ENCODE measurements around the gene ATG14. TPM values are rescaled to one million over a fixed set of nuclear protein-coding genes. Genes with fewer than 3 reads are reported as not detected.

The ATG14 gene
- total RNA-seq, 1 donor = 33.0 TPM

- no peaks in the 10 kb centered on the region for H3K9me3 ChIP-seq (ENCODE audit: low read depth, low read length)
- no peaks in the 10 kb centered on the region for H3K4me1 ChIP-seq (ENCODE audit: insufficient read depth, low read length)
- H3K27me3 ChIP-seq (ENCODE audit: insufficient read depth, low read length) = no peaks in the 10 kb centered on the region
- no peak overlapping the region for H3K4me3 ChIP-seq (ENCODE audit: low read length)
These were observed 6.8 kb upstream of the ATG14 start for GRCh38 chr14:55418411-55418810.

- H3K4me1 ChIP-seq (ENCODE audit: insufficient read depth, low read length) = no peaks in the 10 kb centered on the region
- H3K4me3 ChIP-seq (ENCODE audit: low read length) = no peak overlapping the region
- no peaks in the 10 kb centered on the region for H3K9me3 ChIP-seq (ENCODE audit: low read depth, low read length)
- H3K27me3 ChIP-seq (ENCODE audit: insufficient read depth, low read length) = no peaks in the 10 kb centered on the region
These were observed 6.3 kb upstream of the ATG14 start for GRCh38 chr14:55417955-55418354.

- H3K4me3 ChIP-seq (ENCODE audit: low read length) = no peak overlapping the region
- no peaks in the 10 kb centered on the region for H3K27me3 ChIP-seq (ENCODE audit: insufficient read depth, low read length)
- no peaks in the 10 kb centered on the region for H3K9me3 ChIP-seq (ENCODE audit: low read depth, low read length)
- peaks cover 5% of the 10 kb centered on the region for H3K4me1 ChIP-seq (ENCODE audit: insufficient read depth, low read length)
These were observed 5.2 kb upstream of the ATG14 start for GRCh38 chr14:55416866-55417265.

GRCh38 chr14:55414551-55414950 lies 2.9 kb upstream of the ATG14 start:
- peaks cover 16% of the 10 kb centered on the region for H3K4me1 ChIP-seq (ENCODE audit: insufficient read depth, low read length)
- H3K9me3 ChIP-seq (ENCODE audit: low read depth, low read length) = no peaks in the 10 kb centered on the region
- H3K27me3 ChIP-seq (ENCODE audit: insufficient read depth, low read length) = no peaks in the 10 kb centered on the region
- H3K4me3 ChIP-seq (ENCODE audit: low read length) = no peak overlapping the region

- no peaks in the 10 kb centered on the region for H3K27me3 ChIP-seq (ENCODE audit: insufficient read depth, low read length)
- peaks cover 16% of the 10 kb centered on the region for H3K4me1 ChIP-seq (ENCODE audit: insufficient read depth, low read length)
- H3K9me3 ChIP-seq (ENCODE audit: low read depth, low read length) = no peaks in the 10 kb centered on the region
- no peak overlapping the region for H3K4me3 ChIP-seq (ENCODE audit: low read length)
These were observed 1.0 kb upstream of the ATG14 start for GRCh38 chr14:55412676-55413075.

GRCh38 chr14:55410876-55411275 lies 754 bp downstream of the ATG14 start:
- peaks cover 16% of the 10 kb centered on the region for H3K4me1 ChIP-seq (ENCODE audit: insufficient read depth, low read length)
- no peaks in the 10 kb centered on the region for H3K27me3 ChIP-seq (ENCODE audit: insufficient read depth, low read length)
- peak overlapping the region; percentile 89 for H3K4me3 ChIP-seq (ENCODE audit: low read length)
- no peaks in the 10 kb centered on the region for H3K9me3 ChIP-seq (ENCODE audit: low read depth, low read length)

- Histone ChIP-seq H3K9me3 (ENCODE audit: low read depth, low read length) (no peaks in the 10 kb centered on the region), H3K27me3 (ENCODE audit: insufficient read depth, low read length) (no peaks in the 10 kb centered on the region), H3K4me1 (ENCODE audit: insufficient read depth, low read length) (no peaks in the 10 kb centered on the region), H3K4me3 (ENCODE audit: low read length) (no peak overlapping the region)
These were observed 7.3 kb downstream of the ATG14 start for GRCh38 chr14:55404173-55404854.

GRCh38 chr14:55401751-55402150 lies 9.9 kb downstream of the ATG14 start:
- no peak overlapping the region for H3K4me3 ChIP-seq (ENCODE audit: low read length)
- no peaks in the 10 kb centered on the region for H3K9me3 ChIP-seq (ENCODE audit: low read depth, low read length)
- no peaks in the 10 kb centered on the region for H3K27me3 ChIP-seq (ENCODE audit: insufficient read depth, low read length)
- H3K4me1 ChIP-seq (ENCODE audit: insufficient read depth, low read length) = no peaks in the 10 kb centered on the region

- Histone ChIP-seq H3K4me3 (ENCODE audit: low read length) (no peak overlapping the region), H3K27me3 (ENCODE audit: insufficient read depth, low read length) (no peaks in the 10 kb centered on the region), H3K4me1 (ENCODE audit: insufficient read depth, low read length) (no peaks in the 10 kb centered on the region), H3K9me3 (ENCODE audit: low read depth, low read length) (no peaks in the 10 kb centered on the region)
These were observed 11.8 kb downstream of the ATG14 start for GRCh38 chr14:55399852-55400251.

GRCh38 chr14:55399183-55399582 lies 12.4 kb downstream of the ATG14 start:
- Histone ChIP-seq H3K9me3 (ENCODE audit: low read depth, low read length) (no peaks in the 10 kb centered on the region), H3K27me3 (ENCODE audit: insufficient read depth, low read length) (no peaks in the 10 kb centered on the region), H3K4me1 (ENCODE audit: insufficient read depth, low read length) (no peaks in the 10 kb centered on the region), H3K4me3 (ENCODE audit: low read length) (no peak overlapping the region)

- Histone ChIP-seq H3K9me3 (ENCODE audit: low read depth, low read length) (no peaks in the 10 kb centered on the region), H3K4me3 (ENCODE audit: low read length) (no peak overlapping the region), H3K27me3 (ENCODE audit: insufficient read depth, low read length) (no peaks in the 10 kb centered on the region), H3K4me1 (ENCODE audit: insufficient read depth, low read length) (no peaks in the 10 kb centered on the region)
These were observed 13.0 kb downstream of the ATG14 start for GRCh38 chr14:55398679-55399078.

GRCh38 chr14:55389330-55389729 lies 22.3 kb downstream of the ATG14 start:
- H3K27me3 ChIP-seq (ENCODE audit: insufficient read depth, low read length) = no peaks in the 10 kb centered on the region
- no peaks in the 10 kb centered on the region for H3K9me3 ChIP-seq (ENCODE audit: low read depth, low read length)
- H3K4me3 ChIP-seq (ENCODE audit: low read length) = no peak overlapping the region
- no peaks in the 10 kb centered on the region for H3K4me1 ChIP-seq (ENCODE audit: insufficient read depth, low read length)

GRCh38 chr14:55388160-55388559 lies 23.5 kb downstream of the ATG14 start:
- no peaks in the 10 kb centered on the region for H3K27me3 ChIP-seq (ENCODE audit: insufficient read depth, low read length)
- no peaks in the 10 kb centered on the region for H3K4me1 ChIP-seq (ENCODE audit: insufficient read depth, low read length)
- H3K4me3 ChIP-seq (ENCODE audit: low read length) = no peak overlapping the region
- H3K9me3 ChIP-seq (ENCODE audit: low read depth, low read length) = no peaks in the 10 kb centered on the region

- Histone ChIP-seq H3K27me3 (ENCODE audit: insufficient read depth, low read length) (no peaks in the 10 kb centered on the region), H3K4me3 (ENCODE audit: low read length) (no peak overlapping the region), H3K4me1 (ENCODE audit: insufficient read depth, low read length) (no peaks in the 10 kb centered on the region), H3K9me3 (ENCODE audit: low read depth, low read length) (no peaks in the 10 kb centered on the region)
These were observed 24.5 kb downstream of the ATG14 start for GRCh38 chr14:55387121-55387520.

GRCh38 chr14:55386037-55386808 lies 25.4 kb downstream of the ATG14 start:
- no peak overlapping the region for H3K4me3 ChIP-seq (ENCODE audit: low read length)

GRCh38 chr14:55384536-55384935 lies 27.1 kb downstream of the ATG14 start:
- no peak overlapping the region for H3K4me3 ChIP-seq (ENCODE audit: low read length)
- H3K9me3 ChIP-seq (ENCODE audit: low read depth, low read length) = no peaks in the 10 kb centered on the region
- no peaks in the 10 kb centered on the region for H3K27me3 ChIP-seq (ENCODE audit: insufficient read depth, low read length)
- no peaks in the 10 kb centered on the region for H3K4me1 ChIP-seq (ENCODE audit: insufficient read depth, low read length)

More at GRCh38 chr14:55386037-55386808, 25.4 kb downstream of the ATG14 start:
- Histone ChIP-seq H3K27me3 (ENCODE audit: insufficient read depth, low read length) (no peaks in the 10 kb centered on the region), H3K9me3 (ENCODE audit: low read depth, low read length) (no peaks in the 10 kb centered on the region), H3K4me1 (ENCODE audit: insufficient read depth, low read length) (no peaks in the 10 kb centered on the region)
